K562 (cell line): ENCODE results near the gene MEFV. TPM values are rescaled to one million over a fixed set of nuclear protein-coding genes. Genes with fewer than 3 reads are reported as not detected.

Source experiments
- ATAC-seq: fragments of 200-7000 bp; cut with Tn5 transposase; 3 replicates; pipeline ENCODE4 v1.9.1; 2020; ENCODE audit warnings: moderate library complexity
- BruUV-seq: library from RNA; stranded (reverse); fragments of 400-500 nt; replicated peaks from 2 replicates; lab custom pipeline; 2021; lab: Mats Ljungman, UMichigan
- CTCF ChIA-PET: fragments of 300-600 bp; formaldehyde crosslinking; extraction: SDS; loops from one replicate; lab custom pipeline; 2021; ENCODE audit warnings: low intra/inter-chr PET ratio; lab: Yijun Ruan, JAX
- POLR2A ChIA-PET: fragments of 300-600, 350-650 bp; sonication (Branson Sonifier 250); formaldehyde crosslinking; extraction: SDS; loops from one replicate; lab custom pipeline; 2021; ENCODE audit warnings: antibody characterized with exemption, inconsistent platforms; lab: Yijun Ruan, JAX
- DNase-seq, 4 experiments: peaks; one replicate each; pipeline versions ENCODE4 v3.0.0 to v3.0.0-alpha.2; 2011 to 2018; ENCODE audit warnings: low spot score in 3 of 4, mixed read lengths in 3 of 4; ENCODE audit errors: extremely low read depth in 1 of 4
- FAIRE-seq: peaks from 2 replicates; lab custom pipeline; 2011; peaks lifted over from hg19 to GRCh38; lab: Jason Lieb, UNC
- H2AFZ ChIP-seq: 2 replicates; pipeline ENCODE4 v1.6.0; 2011; ENCODE audit warnings: low read depth, low read length, control low read depth, inconsistent platforms
- H3K27ac ChIP-seq: fragments of 200-600 bp; 3 replicates; pipeline ENCODE4 v1.8.0; 2011; ENCODE audit warnings: low read depth, mild to moderate bottlenecking, control low read depth, inconsistent platforms, low read length, moderate library complexity, mixed read lengths; ENCODE audit errors: extremely low read depth
- H3K27me3 ChIP-seq, 2 experiments: fragments of 300-600 bp in 1 of 2; 2 replicates in 1 of 2; 3 replicates in 1 of 2; pipeline versions ENCODE4 v1.6.0 to v1.8.0; 2011; ENCODE audit warnings: inconsistent platforms in 2 of 2, low read length in 2 of 2, mild to moderate bottlenecking in 1 of 2, mixed read lengths in 1 of 2, moderate library complexity in 1 of 2; ENCODE audit not compliant: control insufficient read depth in 2 of 2, insufficient read depth in 2 of 2
- H3K36me3 ChIP-seq: fragments of 300-600 bp; 3 replicates; pipeline ENCODE4 v1.8.0; 2011; ENCODE audit warnings: mild to moderate bottlenecking, low read length, inconsistent platforms; ENCODE audit not compliant: control insufficient read depth, insufficient read depth
- H3K4me1 ChIP-seq, 2 experiments: fragments of 200-600 bp in 1 of 2; replicated peaks in 1 of 2; 2 replicates in 1 of 2; 3 replicates in 1 of 2; pipeline versions ENCODE4 v1.5.1 to v1.8.0; 2011; ENCODE audit warnings: inconsistent platforms in 2 of 2, low read length in 2 of 2, mild to moderate bottlenecking in 1 of 2, mixed read lengths in 1 of 2, moderate library complexity in 1 of 2; ENCODE audit not compliant: control insufficient read depth in 2 of 2, insufficient read depth in 2 of 2
- H3K4me2 ChIP-seq: 2 replicates; pipeline ENCODE4 v1.6.1; 2011; ENCODE audit warnings: low read length, control low read depth, inconsistent platforms, mixed read lengths; ENCODE audit not compliant: insufficient read depth
- H3K4me3 ChIP-seq: fragments of 200-600 bp; sonication (generic), shearing (Covaris generic); 2 replicates; pipeline ENCODE4 v1.5.1; 2016; ENCODE audit warnings: control low read depth, inconsistent platforms
- H3K79me2 ChIP-seq: fragments of 200-600 bp; 3 replicates; pipeline ENCODE4 v1.8.0; 2011; ENCODE audit warnings: low read length, inconsistent platforms; ENCODE audit not compliant: control insufficient read depth, insufficient read depth
- H3K9ac ChIP-seq, 2 experiments: 2 replicates each; pipeline versions ENCODE4 v1.6.0 to v1.6.1; 2011; ENCODE audit warnings: low read depth in 2 of 2, low read length in 2 of 2, control low read depth in 1 of 2, inconsistent platforms in 1 of 2, mild to moderate bottlenecking in 1 of 2, mixed read lengths in 1 of 2; ENCODE audit not compliant: insufficient read depth in 1 of 2
- H3K9me1 ChIP-seq: one replicate; pipeline ENCODE4 v1.6.0; 2011; ENCODE audit warnings: inconsistent platforms, mild to moderate bottlenecking, low read length, moderate library complexity; ENCODE audit not compliant: control insufficient read depth, insufficient read depth
- H3K9me3 ChIP-seq: replicated peaks from 2 replicates; pipeline ENCODE4 v1.5.1; 2011; ENCODE audit warnings: low read depth, low read length, inconsistent platforms; ENCODE audit not compliant: control insufficient read depth, insufficient read depth
- H4K20me1 ChIP-seq: replicated peaks from 2 replicates; pipeline ENCODE4 v1.6.1; 2011; ENCODE audit warnings: low read length, inconsistent platforms, mixed read lengths; ENCODE audit not compliant: control insufficient read depth, insufficient read depth
- BRF1 ChIP-seq: IDR thresholded peaks from 3 replicates; pipeline ENCODE4 v1.6.1; 2011; ENCODE audit warnings: borderline replicate concordance, mild to moderate bottlenecking; ENCODE audit not compliant: insufficient read length; ENCODE audit errors: extremely low read depth
- CBFA2T3 ChIP-seq: fragments of 450-650 bp; IDR thresholded peaks from 2 replicates; pipeline ENCODE4 v1.6.1; 2017
- CBX8 ChIP-seq: fragments of 200-600 bp; sonication (generic); IDR thresholded peaks from 2 replicates; pipeline ENCODE4 v1.6.1; 2012; ENCODE audit warnings: borderline replicate concordance, mixed run types, low read depth, mild to moderate bottlenecking, moderate library complexity, mixed read lengths, low read length, control low read depth, inconsistent platforms; ENCODE audit not compliant: poor library complexity, severe bottlenecking; ENCODE audit errors: extremely low read depth
- EGR1 ChIP-seq: fragments of 450-650 bp; conservative IDR thresholded peaks from 2 replicates; pipeline ENCODE4 v1.6.1; 2017; ENCODE audit warnings: mild to moderate bottlenecking
- ESRRA ChIP-seq: fragments of 450-650 bp; IDR thresholded peaks from 2 replicates; pipeline ENCODE4 v1.6.1; 2014; ENCODE audit warnings: low read depth, mild to moderate bottlenecking, moderate library complexity, borderline replicate concordance
- ETV1 ChIP-seq: fragments of 450-650 bp; conservative IDR thresholded peaks from 2 replicates; pipeline ENCODE4 v1.6.1; 2016; ENCODE audit warnings: missing genetic modification characterization, control low read depth, low read depth, missing compliant biosample characterization
- NR1H2 ChIP-seq: sonication (generic); formaldehyde crosslinking; IDR thresholded peaks from 2 replicates; pipeline ENCODE4 v1.4.0; 2020; ENCODE audit warnings: mild to moderate bottlenecking, missing genetic modification reagents
- PURB ChIP-seq: sonication (generic); formaldehyde crosslinking; IDR thresholded peaks from 2 replicates; pipeline ENCODE4 v1.9.0; 2021; ENCODE audit warnings: low read depth, mild to moderate bottlenecking, missing genetic modification reagents
- TEAD4 ChIP-seq, 2 experiments: sonication (generic) in 1 of 2; formaldehyde crosslinking in 1 of 2; IDR thresholded peaks; 2 replicates each; pipeline versions ENCODE4 v1.6.1 to v1.8.0; 2012 to 2022; ENCODE audit warnings: borderline replicate concordance in 1 of 2, inconsistent platforms in 1 of 2, low read length in 1 of 2, mild to moderate bottlenecking in 1 of 2, missing genetic modification reagents in 1 of 2
- WGBS: fragments of 100-300 bp; shearing (Covaris generic); methylation state at CpG from one replicate; pipeline ENCODE4 v1.1.6; 2016; ENCODE audit warnings: low coverage, mixed read lengths; ENCODE audit not compliant: insufficient coverage; ENCODE audit errors: missing lambda C conversion rate; 5-methylcytosine and 5-hydroxymethylcytosine counted together
- in situ Hi-C: fragments of 300-500 bp; cut with MboI; formaldehyde crosslinking; loops from 4 replicates; pipeline ENCODE4 v1.15.0; 2018; ENCODE audit warnings: inconsistent platforms, mixed read lengths
- intact Hi-C: fragments of 100-400 bp; cut with micrococcal nuclease; formaldehyde crosslinking; loops from 2 replicates; pipeline ENCODE4 v1.14.2; 2022
- polyA plus RNA-seq, 8 experiments: library from polyadenylated mRNA; depleted of rRNA in 4 of 8; stranded (reverse) in 5 of 8; unstranded in 3 of 8; fragments of >200 nt; fragmentation: Nextera tagmentation in 2 of 8; fragmentation: Illumina TruSeq in 1 of 8; extraction: Ambion mirVana in 2 of 8; extraction: Trizol in 1 of 8; gene quantifications; 2 replicates each; pipeline versions ENCODE4 v1.2.1 to v1.2.3, GENCODE V29; 2011 to 2014; ENCODE audit warnings: inconsistent platforms in 1 of 8, missing spikeins in 1 of 8
- total RNA-seq, 7 experiments: library from RNA; depleted of rRNA in 6 of 7; stranded (reverse); fragments of >200 nt in 6 of 7; fragmentation: Illumina TruSeq in 2 of 7; extraction: Trizol in 2 of 7; gene quantifications; 2 replicates each; pipeline versions ENCODE4 v1.2.1 to v1.2.3, GENCODE V29; 2011 to 2021; ENCODE audit warnings: low replicate concordance in 1 of 7
- TF ChIP-seq, protein P1 (sequence below): fragments of 450-650 bp; IDR thresholded peaks from 2 replicates; pipeline ENCODE4 v1.7.1; 2018; ENCODE audit warnings: mild to moderate bottlenecking, low read depth; ENCODE audit not compliant: partially characterized antibody
- TF ChIP-seq, protein P2 (sequence below): sonication (generic); formaldehyde crosslinking; IDR thresholded peaks from 2 replicates; pipeline ENCODE4 v1.8.0; 2023; ENCODE audit warnings: mild to moderate bottlenecking, missing genetic modification reagents

Gene MEFV
- total and polyA plus RNA-seq, 9 of the 15 experiments (the other 6 are each of a cell fraction or from before 2014, with no cell fraction given): 0.14 TPM; not detected in 8

DNA sequence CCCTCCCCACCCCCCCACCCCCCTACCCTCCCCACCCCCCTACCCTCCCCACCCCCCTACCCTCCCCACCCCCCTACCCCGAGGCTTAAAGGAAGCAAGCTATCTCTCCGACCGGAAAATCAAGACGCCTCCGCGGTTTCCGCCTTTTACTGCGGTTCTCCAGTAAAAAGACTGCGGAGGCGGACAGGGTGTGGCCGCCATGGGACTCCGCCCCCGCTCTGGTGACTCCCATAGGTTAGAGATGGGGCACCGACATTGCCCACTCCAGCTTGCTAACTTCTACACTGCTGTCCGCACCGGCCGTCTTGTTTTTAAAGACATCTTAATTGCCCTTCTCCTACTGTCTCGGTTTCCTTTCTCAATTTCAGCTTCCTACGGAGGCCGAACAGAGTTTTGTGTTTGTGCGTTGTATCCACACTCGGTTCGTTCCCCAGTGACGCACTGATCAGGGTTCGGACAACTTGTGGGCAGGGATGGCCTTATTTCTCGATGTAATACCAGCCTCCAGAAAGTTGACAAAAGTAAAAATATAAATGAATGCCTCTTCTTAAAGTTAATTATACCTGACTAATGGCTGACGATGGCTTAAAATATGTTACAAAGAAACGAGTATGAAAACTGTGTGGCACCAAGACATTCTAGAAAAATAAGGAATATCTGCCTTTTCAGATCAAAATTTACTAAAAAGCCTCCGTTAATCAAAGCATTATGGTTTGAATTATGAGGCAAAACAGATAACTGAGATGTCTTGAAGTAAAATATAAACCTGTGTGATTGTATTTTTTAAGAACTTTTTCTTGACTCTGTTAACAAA lies 20.4 kb downstream of the MEFV start:
- in situ Hi-C loops: no loop called here
- no peak overlapping the region for H3K27ac ChIP-seq
- FAIRE-seq: peak; percentile 35
- no peak overlapping the region for H3K9ac ChIP-seq
- peaks cover 6 to 12% of the 10 kb centered on the region in 2 experiments; a peak in 4 of 5 replicates for H3K4me1 ChIP-seq
- H3K9me1 ChIP-seq: no peaks in the 10 kb centered on the region
- peak overlapping the region; percentile 5; the same call in 1 of the 2 replicates for H2AFZ ChIP-seq
- H3K9me3 ChIP-seq: peaks cover 4% of the 10 kb centered on the region; the same call in 1 of the 2 replicates
- ChIA-PET POLR2A (interaction anchor here (1.0 to 1.3 kb wide), 3 partner anchors 11 to 47 kb away, joined by 3 read pairs; partner anchors contain the start of gene ZNF263), CTCF (no interaction called here)
- H3K4me3 ChIP-seq: no peak overlapping the region
- H3K79me2 ChIP-seq: peaks cover 16% of the 10 kb centered on the region
- H3K27me3 ChIP-seq: peaks cover under 1 to 3% of the 10 kb centered on the region in 2 experiments; a peak in 1 of 5 replicates
- no peaks in the 10 kb centered on the region for H4K20me1 ChIP-seq
- no TSS peak for BruUV-seq
- DNase-seq: peak; percentile 66 to 83 (median 72)
- intact Hi-C loops: no loop called here
- WGBS: 51% methylated on average over 28 of the region's 29 CpGs
- peaks cover 27% of the 10 kb centered on the region for H3K36me3 ChIP-seq
- no peak overlapping the region; the same call in 1 of the 2 replicates for H3K4me2 ChIP-seq
- ATAC-seq: peak; percentile 59
- peak; percentile 13; the same call in 1 of the 2 replicates for TF ChIP-seq TEAD4 (IDR thresholded peaks at IDR 0.05; ENCODE audit: low read length)
- no peak for TF ChIP-seq TEAD4 (CRISPR knock-in tag; IDR thresholded peaks at IDR 0.05; ENCODE audit: borderline replicate concordance)
- TF ChIP-seq ETV1 (tag): peak; percentile 36; the same call in 1 of the 2 replicates
- peak; percentile 23; the same call in 1 of the 2 replicates for TF ChIP-seq ESRRA
- TF ChIP-seq EGR1: peak; percentile 93
- TF ChIP-seq, protein P1, sequence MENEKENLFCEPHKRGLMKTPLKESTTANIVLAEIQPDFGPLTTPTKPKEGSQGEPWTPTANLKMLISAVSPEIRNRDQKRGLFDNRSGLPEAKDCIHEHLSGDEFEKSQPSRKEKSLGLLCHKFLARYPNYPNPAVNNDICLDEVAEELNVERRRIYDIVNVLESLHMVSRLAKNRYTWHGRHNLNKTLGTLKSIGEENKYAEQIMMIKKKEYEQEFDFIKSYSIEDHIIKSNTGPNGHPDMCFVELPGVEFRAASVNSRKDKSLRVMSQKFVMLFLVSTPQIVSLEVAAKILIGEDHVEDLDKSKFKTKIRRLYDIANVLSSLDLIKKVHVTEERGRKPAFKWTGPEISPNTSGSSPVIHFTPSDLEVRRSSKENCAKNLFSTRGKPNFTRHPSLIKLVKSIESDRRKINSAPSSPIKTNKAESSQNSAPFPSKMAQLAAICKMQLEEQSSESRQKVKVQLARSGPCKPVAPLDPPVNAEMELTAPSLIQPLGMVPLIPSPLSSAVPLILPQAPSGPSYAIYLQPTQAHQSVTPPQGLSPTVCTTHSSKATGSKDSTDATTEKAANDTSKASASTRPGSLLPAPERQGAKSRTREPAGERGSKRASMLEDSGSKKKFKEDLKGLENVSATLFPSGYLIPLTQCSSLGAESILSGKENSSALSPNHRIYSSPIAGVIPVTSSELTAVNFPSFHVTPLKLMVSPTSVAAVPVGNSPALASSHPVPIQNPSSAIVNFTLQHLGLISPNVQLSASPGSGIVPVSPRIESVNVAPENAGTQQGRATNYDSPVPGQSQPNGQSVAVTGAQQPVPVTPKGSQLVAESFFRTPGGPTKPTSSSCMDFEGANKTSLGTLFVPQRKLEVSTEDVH: no peak
- TF ChIP-seq PURB (CRISPR knock-in tag): no peak
- no peak for TF ChIP-seq BRF1
- TF ChIP-seq NR1H2 (CRISPR knock-in tag): no peak
- TF ChIP-seq, protein P2, sequence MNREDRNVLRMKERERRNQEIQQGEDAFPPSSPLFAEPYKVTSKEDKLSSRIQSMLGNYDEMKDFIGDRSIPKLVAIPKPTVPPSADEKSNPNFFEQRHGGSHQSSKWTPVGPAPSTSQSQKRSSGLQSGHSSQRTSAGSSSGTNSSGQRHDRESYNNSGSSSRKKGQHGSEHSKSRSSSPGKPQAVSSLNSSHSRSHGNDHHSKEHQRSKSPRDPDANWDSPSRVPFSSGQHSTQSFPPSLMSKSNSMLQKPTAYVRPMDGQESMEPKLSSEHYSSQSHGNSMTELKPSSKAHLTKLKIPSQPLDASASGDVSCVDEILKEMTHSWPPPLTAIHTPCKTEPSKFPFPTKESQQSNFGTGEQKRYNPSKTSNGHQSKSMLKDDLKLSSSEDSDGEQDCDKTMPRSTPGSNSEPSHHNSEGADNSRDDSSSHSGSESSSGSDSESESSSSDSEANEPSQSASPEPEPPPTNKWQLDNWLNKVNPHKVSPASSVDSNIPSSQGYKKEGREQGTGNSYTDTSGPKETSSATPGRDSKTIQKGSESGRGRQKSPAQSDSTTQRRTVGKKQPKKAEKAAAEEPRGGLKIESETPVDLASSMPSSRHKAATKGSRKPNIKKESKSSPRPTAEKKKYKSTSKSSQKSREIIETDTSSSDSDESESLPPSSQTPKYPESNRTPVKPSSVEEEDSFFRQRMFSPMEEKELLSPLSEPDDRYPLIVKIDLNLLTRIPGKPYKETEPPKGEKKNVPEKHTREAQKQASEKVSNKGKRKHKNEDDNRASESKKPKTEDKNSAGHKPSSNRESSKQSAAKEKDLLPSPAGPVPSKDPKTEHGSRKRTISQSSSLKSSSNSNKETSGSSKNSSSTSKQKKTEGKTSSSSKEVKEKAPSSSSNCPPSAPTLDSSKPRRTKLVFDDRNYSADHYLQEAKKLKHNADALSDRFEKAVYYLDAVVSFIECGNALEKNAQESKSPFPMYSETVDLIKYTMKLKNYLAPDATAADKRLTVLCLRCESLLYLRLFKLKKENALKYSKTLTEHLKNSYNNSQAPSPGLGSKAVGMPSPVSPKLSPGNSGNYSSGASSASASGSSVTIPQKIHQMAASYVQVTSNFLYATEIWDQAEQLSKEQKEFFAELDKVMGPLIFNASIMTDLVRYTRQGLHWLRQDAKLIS (CRISPR knock-in tag): no peak
- no peak for TF ChIP-seq CBX8
- TF ChIP-seq CBFA2T3: no peak
